IMR-90 (cell line): Measurements from ENCODE around the gene MAB21L4. TPM values are rescaled to one million over a fixed set of nuclear protein-coding genes. Genes with fewer than 3 reads are reported as not detected.

Source experiments
- ATAC-seq: fragments of 200-7000 bp; cut with Tn5 transposase; 2 replicates; pipeline ENCODE4 v1.9.1; 2020; ENCODE audit warnings: low read depth, mild to moderate bottlenecking, moderate library complexity
- BruUV-seq: library from RNA; stranded (reverse); fragments of 400-500 nt; replicated peaks from 2 replicates; lab custom pipeline; 2021; lab: Mats Ljungman, UMichigan
- CTCF ChIA-PET: fragments of 300-600 bp; formaldehyde crosslinking; extraction: SDS; loops from one replicate; lab custom pipeline; 2021; ENCODE audit warnings: antibody characterized with exemption; lab: Yijun Ruan, JAX
- POLR2A ChIA-PET: fragments of 300-600 bp; sonication (Branson Sonifier 250); formaldehyde crosslinking; loops from one replicate; lab custom pipeline; 2022; ENCODE audit warnings: antibody characterized with exemption; ENCODE audit not compliant: unreplicated experiment; lab: Charles Lee
- DNase-seq: peaks from one replicate; pipeline ENCODE4 v3.0.0; 2013
- H2AFZ ChIP-seq: replicated peaks from 2 replicates; pipeline ENCODE3; 2013; ENCODE audit warnings: low read length, mild to moderate bottlenecking; ENCODE audit not compliant: poor library complexity
- H2AK5ac ChIP-seq: 2 replicates; pipeline ENCODE4 v1.6.1; 2013; ENCODE audit warnings: low read depth, low read length, inconsistent platforms
- H2AK9ac ChIP-seq: replicated peaks from 2 replicates; pipeline ENCODE3; 2013; ENCODE audit warnings: mild to moderate bottlenecking, low read depth, low read length, moderate library complexity; ENCODE audit not compliant: poor library complexity
- H2BK120ac ChIP-seq: 2 replicates; pipeline ENCODE4 v1.6.1; 2013; ENCODE audit warnings: low read depth, low read length, inconsistent platforms
- H2BK15ac ChIP-seq: 3 replicates; pipeline ENCODE4 v1.6.1; 2013; ENCODE audit warnings: low read depth, low read length, inconsistent platforms
- H2BK20ac ChIP-seq: 2 replicates; pipeline ENCODE4 v1.6.1; 2013; ENCODE audit warnings: low read depth, mild to moderate bottlenecking, inconsistent platforms, low read length, moderate library complexity
- H2BK5ac ChIP-seq: 2 replicates; pipeline ENCODE4 v1.6.1; 2013; ENCODE audit warnings: mild to moderate bottlenecking, low read depth, low read length, inconsistent platforms; ENCODE audit not compliant: poor library complexity, severe bottlenecking
- H3K14ac ChIP-seq: replicated peaks from 2 replicates; pipeline ENCODE4 v1.6.1; 2013; ENCODE audit warnings: low read depth, low read length, inconsistent platforms
- H3K18ac ChIP-seq: 2 replicates; pipeline ENCODE4 v1.6.1; 2013; ENCODE audit warnings: low read depth, low read length, control low read depth
- H3K23ac ChIP-seq: 2 replicates; pipeline ENCODE4 v1.6.1; 2013; ENCODE audit warnings: low read depth, low read length, inconsistent platforms
- H3K27ac ChIP-seq: 2 replicates; pipeline ENCODE4 v1.5.1; 2013; ENCODE audit warnings: mild to moderate bottlenecking, control low read depth, low read length; ENCODE audit not compliant: insufficient read depth
- H3K27me3 ChIP-seq: 2 replicates; pipeline ENCODE4 v1.6.1; 2013; ENCODE audit warnings: low read length; ENCODE audit not compliant: control insufficient read depth, insufficient read depth
- H3K36me3 ChIP-seq: 2 replicates; pipeline ENCODE4 v1.6.1; 2013; ENCODE audit warnings: low read length, mixed read lengths; ENCODE audit not compliant: control insufficient read depth, insufficient read depth
- H3K4ac ChIP-seq: 2 replicates; pipeline ENCODE4 v1.6.1; 2013; ENCODE audit warnings: low read depth, low read length, inconsistent platforms
- H3K4me1 ChIP-seq: 2 replicates; pipeline ENCODE4 v1.6.1; 2013; ENCODE audit warnings: low read length, mixed read lengths; ENCODE audit not compliant: control insufficient read depth, insufficient read depth
- H3K4me2 ChIP-seq: 2 replicates; pipeline ENCODE4 v1.6.1; 2013; ENCODE audit warnings: low read depth, mild to moderate bottlenecking, control low read depth, low read length, moderate library complexity
- H3K4me3 ChIP-seq: 2 replicates; pipeline ENCODE4 v1.5.1; 2013; ENCODE audit warnings: low read depth, mild to moderate bottlenecking, control low read depth, low read length, moderate library complexity; ENCODE audit not compliant: insufficient read depth
- H3K56ac ChIP-seq: 2 replicates; pipeline ENCODE4 v1.6.1; 2013; ENCODE audit warnings: low read length, inconsistent platforms; ENCODE audit not compliant: insufficient read depth; ENCODE audit errors: extremely low read depth
- H3K79me1 ChIP-seq, 2 experiments: 2 replicates each; pipeline ENCODE4 v1.6.1; 2013; ENCODE audit warnings: low read length in 2 of 2, inconsistent platforms in 1 of 2, low read depth in 1 of 2
- H3K9ac ChIP-seq: 2 replicates; pipeline ENCODE4 v1.6.1; 2013; ENCODE audit warnings: low read depth, low read length, control low read depth
- H3K9me1 ChIP-seq: 2 replicates; pipeline ENCODE4 v1.6.1; 2013; ENCODE audit warnings: low read length, inconsistent platforms; ENCODE audit not compliant: insufficient read depth
- H3K9me3 ChIP-seq: 2 replicates; pipeline ENCODE4 v1.6.1; 2013; ENCODE audit warnings: low read length; ENCODE audit not compliant: control insufficient read depth, insufficient read depth
- H4K20me1 ChIP-seq: 2 replicates; pipeline ENCODE4 v1.6.1; 2013; ENCODE audit warnings: low read length, inconsistent platforms; ENCODE audit not compliant: insufficient read depth
- H4K5ac ChIP-seq: 2 replicates; pipeline ENCODE4 v1.6.1; 2013; ENCODE audit warnings: mild to moderate bottlenecking, low read depth, low read length, control low read depth
- H4K8ac ChIP-seq, 2 experiments: 2 replicates each; pipeline ENCODE4 v1.6.1; 2013; ENCODE audit warnings: low read depth in 2 of 2, low read length in 2 of 2, control low read depth in 1 of 2, inconsistent platforms in 1 of 2
- H4K91ac ChIP-seq: 2 replicates; pipeline ENCODE4 v1.6.1; 2013; ENCODE audit warnings: low read depth, low read length, inconsistent platforms; ENCODE audit not compliant: insufficient read depth
- BHLHE40 ChIP-seq: fragments of 150-350 bp; IDR thresholded peaks from 2 replicates; pipeline ENCODE4 v1.6.1; 2016; ENCODE audit warnings: mild to moderate bottlenecking, low read depth, low read length
- CEBPB ChIP-seq: IDR thresholded peaks from 2 replicates; pipeline ENCODE4 v1.6.1; 2012; ENCODE audit warnings: low read depth, low read length, improper control_type of control experiment
- CHD1 ChIP-seq: IDR thresholded peaks from 2 replicates; pipeline ENCODE4 v1.6.1; 2012; ENCODE audit warnings: low read depth, low read length, improper control_type of control experiment
- CTCF ChIP-seq: conservative IDR thresholded peaks from 2 replicates; pipeline ENCODE4 v1.5.1; 2012; ENCODE audit warnings: mild to moderate bottlenecking, low read depth, low read length, improper control_type of control experiment
- ELK1 ChIP-seq: fragments of 150-350 bp; IDR thresholded peaks from 2 replicates; pipeline ENCODE4 v1.6.1; 2016; ENCODE audit warnings: low read depth, mild to moderate bottlenecking, low read length, moderate library complexity, borderline replicate concordance
- FOS ChIP-seq: fragments of 150-350 bp; IDR thresholded peaks from 2 replicates; pipeline ENCODE4 v1.6.1; 2016; ENCODE audit warnings: low read depth, low read length
- MAFK ChIP-seq: IDR thresholded peaks from 2 replicates; pipeline ENCODE4 v1.6.1; 2012; ENCODE audit warnings: low read depth, low read length, improper control_type of control experiment
- MAZ ChIP-seq: IDR thresholded peaks from 2 replicates; pipeline ENCODE4 v1.6.1; 2012; ENCODE audit warnings: low read depth, mild to moderate bottlenecking, low read length, improper control_type of control experiment, moderate library complexity, borderline replicate concordance
- MXI1 ChIP-seq: IDR thresholded peaks from 2 replicates; pipeline ENCODE4 v1.6.1; 2012; ENCODE audit warnings: low read depth, mild to moderate bottlenecking, low read length, moderate library complexity, borderline replicate concordance
- NFE2L2 ChIP-seq: fragments of 150-350 bp; IDR thresholded peaks from 2 replicates; pipeline ENCODE4 v1.6.1; 2016; ENCODE audit warnings: low read depth, mild to moderate bottlenecking, low read length
- POLR2A ChIP-seq: IDR thresholded peaks from 2 replicates; pipeline ENCODE4 v1.6.1; 2012; ENCODE audit warnings: mild to moderate bottlenecking, low read depth, low read length
- RAD21 ChIP-seq: IDR thresholded peaks from 2 replicates; pipeline ENCODE4 v1.6.1; 2012; ENCODE audit warnings: low read length, improper control_type of control experiment
- RCOR1 ChIP-seq: IDR thresholded peaks from 2 replicates; pipeline ENCODE4 v1.6.1; 2012; ENCODE audit warnings: mild to moderate bottlenecking, low read length, improper control_type of control experiment; ENCODE audit not compliant: insufficient replicate concordance
- RFX5 ChIP-seq: IDR thresholded peaks from 2 replicates; pipeline ENCODE4 v1.8.0; 2012; ENCODE audit warnings: low read depth, mild to moderate bottlenecking, low read length, moderate library complexity
- SMC3 ChIP-seq: fragments of 150-350 bp; IDR thresholded peaks from 2 replicates; pipeline ENCODE4 v1.6.1; 2016; ENCODE audit warnings: low read depth, mild to moderate bottlenecking, antibody characterized with exemption, low read length, moderate library complexity
- WGBS, 2 experiments: methylation state at CpG; one replicate each; pipeline versions ENCODE4 v1.1.5 to v1.1.7; 2013; ENCODE audit warnings: missing lambda C conversion rate in 2 of 2; ENCODE audit not compliant: insufficient read length in 1 of 2; ENCODE audit errors: extremely low coverage in 2 of 2; 5-methylcytosine and 5-hydroxymethylcytosine counted together
- dilution Hi-C: fragments of 300-500 bp; cut with HindIII; formaldehyde crosslinking; loops from one replicate; pipeline ENCODE4 v1.14.3; 2018; ENCODE audit warnings: low sequenced_read_pairs; ENCODE audit not compliant: unreplicated experiment
- in situ Hi-C: fragments of 300-500 bp; cut with MboI; formaldehyde crosslinking; loops from 3 replicates; pipeline ENCODE4 v1.14.3; 2019; ENCODE audit warnings: low sequenced_read_pairs, inconsistent platforms, mixed read lengths
- intact Hi-C: fragments of 100-400 bp; cut with micrococcal nuclease; formaldehyde crosslinking; loops from 2 replicates; pipeline ENCODE4 v1.10.0; 2022
- polyA plus RNA-seq, 3 experiments: library from polyadenylated mRNA; depleted of rRNA; stranded (reverse); fragments of >200 nt; gene quantifications; 2 replicates each; pipeline ENCODE4 v1.2.3, GENCODE V29; 2012; ENCODE audit warnings: low replicate concordance in 1 of 3
- total RNA-seq: library from RNA; depleted of rRNA; stranded (reverse); fragments of >200 nt; gene quantifications from 2 replicates; pipeline ENCODE4 v1.2.3, GENCODE V29; 2012
- TF ChIP-seq, protein P1 (sequence below): fragments of 150-350 bp; IDR thresholded peaks from 2 replicates; pipeline ENCODE4 v1.6.1; 2017; ENCODE audit warnings: mild to moderate bottlenecking, antibody characterized with exemption, low read length, low read depth

MAB21L4 gene
- total and polyA plus RNA-seq, 2 of the 4 experiments (the other 2 are of a cell fraction) = not detected

DNA sequence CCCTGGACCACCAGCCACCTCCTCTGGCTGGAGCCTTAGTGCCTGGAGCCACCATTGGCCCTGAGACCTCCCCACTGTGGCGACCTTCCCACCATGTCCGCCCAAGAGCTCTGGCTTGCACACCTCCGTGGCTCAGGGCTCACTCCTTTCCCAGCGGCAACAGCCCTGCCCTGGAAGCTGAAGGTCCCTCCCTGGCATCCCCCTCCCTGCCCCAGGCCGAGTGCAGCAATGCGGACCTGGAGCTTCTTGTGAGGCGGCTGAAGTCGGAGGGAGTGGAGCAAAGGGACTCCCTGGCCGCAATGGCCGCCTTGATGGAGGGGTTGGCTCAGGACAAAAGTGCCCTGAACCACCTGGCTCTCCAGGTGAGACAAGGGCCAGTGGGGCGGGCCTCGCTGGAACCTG is 38.7 kb upstream of the MAB21L4 start:
- H2AK9ac ChIP-seq = no peak overlapping the region

More for the DNA sequence above, 38.7 kb upstream of the MAB21L4 start:
- Histone ChIP-seq H3K27ac (no peak overlapping the region), H4K8ac (no peak overlapping the region), H3K23ac (no peak overlapping the region), H3K18ac (no peak overlapping the region), H2BK5ac (no peak overlapping the region), H2BK15ac (no peak overlapping the region), H2BK120ac (no peak overlapping the region), H4K91ac (no peak overlapping the region), H3K9me3 (peaks cover 9% of the 10 kb centered on the region), H3K4me2 (no peak overlapping the region), H3K4ac (no peak overlapping the region), H2BK20ac (no peak overlapping the region), H2AK5ac (no peak overlapping the region), H3K4me3 (no peak overlapping the region), H3K14ac (no peak overlapping the region), H4K5ac (no peak overlapping the region), H3K56ac (no peak overlapping the region), H2AFZ (peak overlapping the region; percentile 21), H3K9me1 (no peaks in the 10 kb centered on the region), H3K9ac (no peak overlapping the region), H3K79me1 (no peaks in the 10 kb centered on the region), H3K27me3 (peaks cover 25% of the 10 kb centered on the region), H4K20me1 (no peaks in the 10 kb centered on the region), H3K36me3 (no peaks in the 10 kb centered on the region), H3K4me1 (no peaks in the 10 kb centered on the region)
- ATAC-seq = no peak
- no TSS peak for BruUV-seq
- in situ Hi-C loops (no loop called here), dilution Hi-C loops (no loop called here), intact Hi-C loops (no loop called here)
- ChIA-PET CTCF (no interaction called here), POLR2A (no interaction called here)
- WGBS, 2 experiments = 100% methylated on average over 2 of the region's 12 CpGs; no CpG with 5 or more reads in 1 of the 2 experiments
- TF ChIP-seq CHD1 (no peak), MAZ (no peak), RFX5 (no peak), CEBPB (no peak), BHLHE40 (no peak), SMC3 (no peak), FOS (no peak), ELK1 (no peak), MXI1 (no peak), CTCF (no peak), POLR2A (no peak), RCOR1 (no peak), MAFK (no peak), NFE2L2 (no peak), RAD21 (no peak)
- TF ChIP-seq, protein P1, sequence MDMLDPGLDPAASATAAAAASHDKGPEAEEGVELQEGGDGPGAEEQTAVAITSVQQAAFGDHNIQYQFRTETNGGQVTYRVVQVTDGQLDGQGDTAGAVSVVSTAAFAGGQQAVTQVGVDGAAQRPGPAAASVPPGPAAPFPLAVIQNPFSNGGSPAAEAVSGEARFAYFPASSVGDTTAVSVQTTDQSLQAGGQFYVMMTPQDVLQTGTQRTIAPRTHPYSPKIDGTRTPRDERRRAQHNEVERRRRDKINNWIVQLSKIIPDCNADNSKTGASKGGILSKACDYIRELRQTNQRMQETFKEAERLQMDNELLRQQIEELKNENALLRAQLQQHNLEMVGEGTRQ = no peak
- DNase-seq = no peak
